Mucosa of rectum (tissue), 2 donors: Measurements from ENCODE around the gene FBRS.
"Not testable (repeated sequence)": the region's sequence is repeated elsewhere in the genome, so short reads cannot be mapped to it uniquely, and the experiment has no call there.

Experiments
- H3K27ac ChIP-seq, 2 donors: one replicate each; pipeline ENCODE4 v1.7.0; 2013; ENCODE audit warnings: inconsistent platforms in 2 of 2, low read depth in 2 of 2, low read length in 2 of 2
- H3K27me3 ChIP-seq, 2 donors: one replicate each; pipeline ENCODE4 v1.7.0; 2013; ENCODE audit warnings: low read length in 2 of 2; ENCODE audit not compliant: control insufficient read depth in 2 of 2, insufficient read depth in 2 of 2
- H3K36me3 ChIP-seq, 2 donors: one replicate each; pipeline ENCODE4 v1.7.0; 2013; ENCODE audit warnings: low read length in 2 of 2; ENCODE audit not compliant: control insufficient read depth in 2 of 2, insufficient read depth in 2 of 2
- H3K4me1 ChIP-seq, 2 donors: one replicate each; pipeline ENCODE4 v1.7.0; 2013; ENCODE audit warnings: low read length in 2 of 2, mild to moderate bottlenecking in 1 of 2; ENCODE audit not compliant: control insufficient read depth in 2 of 2, insufficient read depth in 2 of 2
- H3K4me3 ChIP-seq, 2 donors: one replicate each; pipeline ENCODE4 v1.7.0; 2013; ENCODE audit warnings: low read length in 2 of 2
- H3K9ac ChIP-seq, 2 donors: one replicate each; pipeline ENCODE4 v1.7.0; 2013; ENCODE audit warnings: low read length in 2 of 2, low read depth in 1 of 2, mild to moderate bottlenecking in 1 of 2
- H3K9me3 ChIP-seq, 2 donors: one replicate each; pipeline ENCODE4 v1.7.0; 2013; ENCODE audit warnings: low read length in 2 of 2; ENCODE audit not compliant: control insufficient read depth in 2 of 2
- donor health status: healthy.
- donor health status: Normal muscosa, but diverticular disease.

The FBRS gene

DNA sequence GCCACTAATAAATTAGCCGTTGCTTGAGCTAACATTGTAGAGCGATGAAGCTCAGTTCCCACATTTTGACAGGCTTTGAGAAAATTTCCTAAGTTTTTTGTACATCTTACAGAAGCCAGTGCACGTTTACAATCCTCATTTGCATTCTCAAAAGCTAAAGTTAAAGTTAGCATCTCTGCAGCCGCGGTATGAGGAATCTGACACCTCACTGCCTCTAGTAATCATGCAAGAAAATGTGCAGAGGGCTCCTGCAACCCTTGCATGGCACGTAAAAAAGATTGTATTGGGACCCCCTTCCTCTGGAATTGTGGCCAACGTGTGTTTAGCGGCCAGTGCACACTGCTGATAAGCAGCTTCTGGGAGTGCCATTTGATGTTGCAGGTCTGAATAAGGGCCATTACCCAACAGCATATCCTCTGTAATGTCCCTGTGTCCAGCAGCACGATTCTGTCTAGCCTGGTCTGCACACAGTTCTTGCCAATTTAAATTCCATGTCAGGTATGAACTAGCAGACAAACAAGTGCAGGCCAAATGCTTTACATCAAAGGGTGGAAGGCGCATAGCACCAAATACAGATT lies 35.7 kb upstream of the FBRS start:
- Histone ChIP-seq H3K27me3 (no peaks in the 10 kb centered on the region), H3K27ac (no peak overlapping the region), H3K9me3 (no peaks in the 10 kb centered on the region), H3K9ac (no peak overlapping the region), H3K36me3 (no peaks in the 10 kb centered on the region), H3K4me1 (no peaks in the 10 kb centered on the region), H3K4me3 (no peak overlapping the region)

DNA sequence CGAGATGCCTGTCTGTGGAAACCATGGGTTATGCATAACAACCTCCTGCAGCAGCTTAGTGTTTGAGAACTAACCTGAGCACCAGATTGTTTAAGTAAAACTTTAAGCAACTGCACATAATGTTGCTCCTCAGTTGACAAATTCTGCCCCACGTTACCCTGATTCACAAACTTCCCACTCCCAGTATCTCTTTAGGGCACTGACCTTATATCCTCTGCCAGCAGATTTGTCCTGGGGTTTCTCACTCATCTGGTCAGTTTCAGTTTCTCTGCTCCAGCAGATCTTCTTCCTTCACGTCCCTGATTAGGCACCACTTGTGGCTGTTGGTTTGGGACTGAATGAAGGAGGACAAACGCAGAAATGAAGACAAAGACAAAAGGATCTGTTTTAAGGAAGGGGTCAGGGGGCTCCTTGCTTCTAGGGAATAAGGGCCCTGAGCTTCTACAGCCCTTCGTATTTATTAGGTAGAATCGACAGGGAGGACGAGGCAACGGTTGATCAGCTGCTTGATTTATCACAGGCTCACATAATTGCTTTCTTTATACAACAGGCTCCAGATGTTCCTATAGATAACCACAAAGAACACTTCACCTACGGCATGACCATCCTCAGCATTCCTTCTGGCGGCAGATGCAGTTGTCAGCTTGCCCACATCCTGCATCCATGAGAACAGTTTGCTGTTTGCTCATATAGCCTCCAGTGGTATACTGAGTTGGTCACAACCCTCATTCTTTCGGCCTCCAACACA lies 34.5 kb upstream of the FBRS start:
- no peaks in the 10 kb centered on the region for H3K9me3 ChIP-seq
- H3K4me1 ChIP-seq, result no peaks in the 10 kb centered on the region
- H3K27ac ChIP-seq, result no peak overlapping the region
- no peak overlapping the region for H3K9ac ChIP-seq
- no peaks in the 10 kb centered on the region for H3K36me3 ChIP-seq
- no peak overlapping the region for H3K4me3 ChIP-seq
- H3K27me3 ChIP-seq, result no peaks in the 10 kb centered on the region

DNA sequence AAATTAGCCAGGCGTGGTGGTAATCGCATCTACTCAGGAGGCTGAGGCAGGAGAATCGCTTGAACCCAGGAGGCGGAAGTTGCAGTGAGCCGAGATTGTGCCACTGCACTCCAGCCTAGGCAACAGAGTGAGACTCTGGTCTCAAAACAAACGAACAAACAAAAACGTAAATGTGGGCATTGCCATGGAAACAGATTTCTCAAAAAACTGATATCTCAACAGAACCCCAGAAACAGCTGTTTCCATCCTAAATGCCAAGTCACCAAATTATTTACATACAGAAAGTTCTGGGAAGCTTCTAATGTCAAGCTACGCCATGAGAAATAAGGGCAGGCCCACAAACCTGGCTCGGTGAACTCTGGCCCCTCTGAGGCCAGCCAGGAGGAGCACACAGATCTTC lies 32.0 kb upstream of the FBRS start:
- Histone ChIP-seq H3K27ac (no peak overlapping the region), H3K36me3 (no peaks in the 10 kb centered on the region), H3K27me3 (no peaks in the 10 kb centered on the region), H3K9me3 (no peaks in the 10 kb centered on the region), H3K9ac (no peak overlapping the region), H3K4me1 (no peaks in the 10 kb centered on the region), H3K4me3 (no peak overlapping the region)

DNA sequence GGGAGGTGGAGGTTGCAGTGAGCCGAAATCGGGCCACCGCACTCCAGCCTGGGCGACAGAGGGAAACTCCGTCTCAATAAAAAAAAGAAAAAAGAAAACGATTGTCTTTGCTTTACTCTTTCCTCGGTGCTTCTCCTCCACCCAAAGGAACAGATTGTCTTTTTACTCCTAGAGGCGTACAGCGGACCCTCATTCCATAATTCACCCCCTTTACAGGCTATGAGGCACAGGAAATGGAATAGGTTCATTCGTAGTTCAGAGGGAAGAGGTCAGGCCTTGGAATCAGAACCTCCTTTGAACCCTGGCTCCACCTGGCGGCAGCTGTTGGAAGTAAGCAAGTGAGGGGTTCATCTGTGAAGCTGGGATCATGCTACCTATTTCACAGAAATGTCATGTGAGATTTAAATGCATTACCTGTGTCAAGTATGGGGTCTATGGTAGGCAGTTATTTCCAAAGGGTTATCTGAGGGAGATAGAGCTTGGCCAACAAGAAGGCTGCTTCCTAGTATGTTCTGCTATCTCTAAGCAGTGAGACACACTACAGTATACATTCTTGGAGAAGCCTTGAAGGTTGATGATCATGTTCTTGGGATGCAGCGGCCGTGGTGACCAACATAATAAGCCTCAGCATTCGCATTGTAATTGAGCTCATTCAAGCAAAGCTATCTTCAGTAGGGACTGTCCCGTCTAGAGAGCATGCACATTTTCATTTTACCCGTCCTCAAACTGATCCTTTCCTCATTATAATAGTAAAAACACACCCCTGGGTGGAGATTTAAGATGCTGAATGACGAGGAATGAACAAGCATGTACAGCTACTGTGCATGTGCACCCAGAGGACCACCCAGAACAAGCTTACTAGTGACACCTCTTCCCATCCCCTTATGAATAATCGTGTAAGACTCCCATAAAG lies 29.3 kb upstream of the FBRS start:
- Histone ChIP-seq H3K27ac (peak overlapping the region in 1 of 2 donors; percentile 27), H3K4me3 (peak overlapping the region; percentile 61 to 63), H3K27me3 (no peaks in the 10 kb centered on the region), H3K9ac (peak overlapping the region in 1 of 2 donors; percentile 61), H3K4me1 (peaks cover 0 to 2% of the 10 kb centered on the region in 2 donors), H3K9me3 (no peaks in the 10 kb centered on the region), H3K36me3 (no peaks in the 10 kb centered on the region)

DNA sequence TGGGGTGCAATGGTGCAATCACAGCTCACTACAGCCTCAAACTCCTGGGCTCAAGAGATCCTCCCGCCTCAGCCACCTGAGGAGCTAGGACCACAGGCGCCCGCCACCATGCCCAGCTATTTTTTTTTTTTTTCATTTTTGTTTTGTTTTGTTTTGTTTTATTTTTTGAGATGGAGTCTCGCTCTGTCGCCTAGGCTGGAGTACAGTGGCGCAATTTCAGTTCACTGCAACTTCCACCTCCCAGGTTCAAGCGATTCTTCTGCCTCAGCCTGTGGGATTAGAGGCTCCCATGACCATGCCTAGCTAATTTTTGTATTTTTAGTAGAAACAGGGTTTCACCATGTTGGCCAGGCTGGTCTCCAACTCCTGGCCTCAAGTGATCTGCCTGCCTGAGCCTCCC lies 25.8 kb upstream of the FBRS start:
- not testable (repeated sequence) for H3K9me3 ChIP-seq, H3K4me3 ChIP-seq, H3K36me3 ChIP-seq, H3K9ac ChIP-seq, H3K27me3 ChIP-seq, H3K4me1 ChIP-seq, H3K27ac ChIP-seq

DNA sequence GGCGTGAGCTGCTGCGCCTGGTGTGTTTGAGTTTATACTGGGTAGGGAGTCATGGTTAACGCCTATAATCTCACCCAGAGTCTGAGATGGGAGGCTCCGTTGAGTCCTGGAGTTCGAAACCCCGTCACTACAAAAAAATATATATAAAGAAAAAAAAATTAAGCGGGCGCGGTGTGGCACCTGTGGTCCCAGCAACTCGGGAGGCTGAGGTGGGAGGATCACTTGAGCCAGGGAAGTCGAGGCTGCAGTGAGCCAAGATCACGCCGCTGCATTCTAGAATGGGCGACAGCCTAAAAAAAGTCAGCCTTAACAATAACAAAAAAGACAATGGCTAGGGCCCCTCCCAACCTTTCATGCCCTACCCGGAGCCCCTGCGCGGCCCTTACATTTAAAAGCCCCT lies 24.7 kb upstream of the FBRS start:
- peak overlapping the region; percentile 94 to 95 for H3K9ac ChIP-seq
- peaks cover 5 to 10% of the 10 kb centered on the region in 2 donors for H3K4me1 ChIP-seq
- no peaks in the 10 kb centered on the region for H3K27me3 ChIP-seq
- no peaks in the 10 kb centered on the region for H3K36me3 ChIP-seq
- peak overlapping the region; percentile 86 for H3K4me3 ChIP-seq
- no peaks in the 10 kb centered on the region for H3K9me3 ChIP-seq
- H3K27ac ChIP-seq, result peak overlapping the region; percentile 89

DNA sequence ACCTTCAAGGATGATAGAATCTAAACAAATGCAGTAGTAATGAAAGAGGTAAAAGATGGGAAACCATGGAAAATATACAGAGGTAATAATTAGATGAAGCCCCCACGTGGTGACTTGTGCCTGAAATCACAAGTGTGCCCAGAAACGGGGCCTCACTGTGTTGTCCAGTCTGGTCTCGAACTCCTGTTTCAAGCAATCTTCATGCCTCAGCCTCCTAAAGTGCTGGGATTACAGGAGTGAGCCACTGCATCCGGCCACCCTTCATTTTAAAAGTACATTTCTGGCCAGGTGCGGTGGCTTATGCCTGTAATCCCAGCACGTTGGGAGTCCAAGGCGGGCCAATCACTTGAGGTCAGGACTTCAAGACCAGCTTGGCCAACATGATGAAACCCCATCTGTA lies 21.6 kb upstream of the FBRS start:
- H3K27ac ChIP-seq, result no peak overlapping the region
- no peaks in the 10 kb centered on the region for H3K27me3 ChIP-seq

DNA sequence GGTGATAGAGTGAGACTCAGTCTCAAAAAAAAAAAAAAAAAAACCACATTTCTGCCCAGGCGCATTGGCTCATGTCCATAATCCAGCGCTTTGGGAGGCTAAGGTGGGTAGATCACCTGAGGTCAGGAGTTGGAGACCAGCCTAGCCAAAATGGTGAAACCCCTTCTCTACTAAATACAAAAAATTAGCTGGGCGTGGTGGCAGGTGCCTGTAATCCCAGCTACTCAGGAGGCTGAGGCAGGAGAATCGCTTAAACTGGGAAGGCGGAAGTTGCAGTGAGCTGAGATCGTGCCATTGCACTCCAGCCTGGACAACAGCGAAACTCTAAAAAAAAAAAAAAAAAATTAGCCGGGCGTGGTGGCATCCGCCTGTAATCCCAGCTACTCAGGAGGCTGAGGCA lies 21.1 kb upstream of the FBRS start:
- not testable (repeated sequence) for H3K9ac ChIP-seq, H3K27me3 ChIP-seq, H3K27ac ChIP-seq, H3K4me3 ChIP-seq, H3K4me1 ChIP-seq, H3K9me3 ChIP-seq, H3K36me3 ChIP-seq

More for the DNA sequence above, 21.6 kb upstream of the FBRS start:
- H3K36me3 ChIP-seq, result no peaks in the 10 kb centered on the region
- no peak overlapping the region for H3K9ac ChIP-seq
- peaks cover 5 to 10% of the 10 kb centered on the region in 2 donors for H3K4me1 ChIP-seq
- H3K4me3 ChIP-seq, result no peak overlapping the region
- H3K9me3 ChIP-seq, result no peaks in the 10 kb centered on the region

DNA sequence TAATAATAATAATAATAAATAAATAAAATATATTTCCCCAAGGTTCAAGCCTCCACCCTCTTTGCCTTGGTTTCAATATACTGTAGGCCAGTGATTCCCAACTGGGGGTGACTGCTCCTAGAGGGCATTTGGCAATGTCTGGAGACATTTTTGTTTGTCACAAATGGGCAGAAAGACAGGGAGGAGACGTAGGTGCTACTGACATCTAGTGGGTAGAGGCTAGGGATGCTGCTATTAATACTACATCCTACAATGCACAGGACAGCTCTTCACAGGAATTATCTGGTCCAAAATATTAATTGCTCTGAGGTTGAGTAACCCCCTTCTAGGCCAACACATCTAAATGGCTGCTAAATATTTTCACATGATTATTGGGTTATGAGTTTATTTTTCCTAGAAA lies 20.3 kb upstream of the FBRS start:
- no peak overlapping the region for H3K4me3 ChIP-seq
- no peak overlapping the region for H3K27ac ChIP-seq
- H3K4me1 ChIP-seq, result peaks cover 5 to 10% of the 10 kb centered on the region in 2 donors
- H3K9me3 ChIP-seq, result no peaks in the 10 kb centered on the region
- H3K27me3 ChIP-seq, result no peaks in the 10 kb centered on the region
- H3K36me3 ChIP-seq, result no peaks in the 10 kb centered on the region
- no peak overlapping the region for H3K9ac ChIP-seq

DNA sequence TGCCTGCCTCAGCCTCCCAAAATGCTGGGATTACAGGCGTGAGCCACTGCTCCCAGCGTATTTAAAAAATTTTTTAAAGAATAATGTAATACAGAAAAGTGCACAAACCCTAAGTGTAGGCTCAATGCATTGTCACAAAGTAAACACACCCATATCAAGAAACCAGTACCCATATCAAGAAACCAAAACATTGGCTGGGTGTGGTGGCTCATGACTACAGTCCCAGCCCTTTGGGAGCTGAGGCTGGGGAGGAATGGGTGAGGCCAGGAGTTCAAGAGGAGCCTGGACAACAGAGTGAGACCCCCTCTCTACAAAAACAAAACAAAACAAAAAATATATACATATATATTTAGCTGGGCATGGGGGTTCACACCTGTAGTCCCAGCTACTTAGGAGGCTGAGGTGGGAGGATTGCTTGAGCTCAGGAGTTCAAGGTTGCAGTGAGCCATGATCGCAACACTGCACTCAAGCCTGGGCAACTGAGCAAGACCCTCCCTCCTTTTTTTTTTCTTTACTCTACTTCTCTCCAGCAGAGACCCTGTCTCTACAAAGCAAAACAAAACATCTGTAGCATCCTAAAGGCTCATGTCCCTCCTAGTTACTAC lies 16.8 kb upstream of the FBRS start:
- Histone ChIP-seq H3K9ac (no peak overlapping the region), H3K36me3 (no peaks in the 10 kb centered on the region), H3K9me3 (no peaks in the 10 kb centered on the region), H3K27me3 (no peaks in the 10 kb centered on the region), H3K27ac (no peak overlapping the region), H3K4me1 (no peaks in the 10 kb centered on the region), H3K4me3 (no peak overlapping the region)
